Measurements from ENCODE around the gene SPATA2.
"Not testable (repeated sequence)": the region's sequence is repeated elsewhere in the genome, so short reads cannot be mapped to it uniquely, and the experiment has no call there.

Gene SPATA2

GRCh38 chr20:49882171-49882970, 33.0 kb downstream of the SPATA2 start:
- DNase-seq = no peak

DNA sequence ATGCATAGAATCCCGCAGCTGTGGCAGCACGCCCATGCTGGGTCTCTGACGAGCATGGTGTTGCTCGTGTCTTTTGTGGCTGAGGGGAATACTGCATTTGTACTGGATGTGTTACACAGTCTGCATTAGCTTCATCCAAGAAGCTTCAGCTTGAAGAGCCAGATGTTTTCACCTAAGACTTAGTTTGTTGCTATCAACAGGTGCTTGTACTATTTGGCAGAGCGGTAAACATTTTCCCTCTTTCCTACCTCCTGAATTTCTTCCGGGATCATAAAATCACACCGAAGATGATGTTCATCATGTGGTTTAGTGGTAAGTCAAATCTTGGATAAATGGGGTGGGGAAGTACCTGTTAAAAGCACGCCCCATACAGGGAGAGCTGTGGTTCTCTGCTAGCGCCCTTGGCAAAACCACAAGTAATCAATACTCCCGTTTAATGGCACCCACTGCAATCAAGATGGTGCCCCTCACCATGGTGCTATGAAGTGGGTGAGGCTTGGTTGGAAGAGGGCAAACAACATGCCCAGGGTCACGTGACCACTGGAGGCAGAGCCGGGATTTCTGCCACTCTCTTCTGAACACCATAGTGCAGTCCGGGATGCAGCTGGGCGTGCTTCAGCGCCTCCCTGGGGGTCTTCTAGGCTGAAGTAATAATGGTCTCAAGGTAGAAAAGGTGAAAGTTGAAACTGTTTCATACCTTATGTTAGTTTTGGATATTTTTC, 34.4 kb downstream of the SPATA2 start:
- no peak for DNase-seq

DNA sequence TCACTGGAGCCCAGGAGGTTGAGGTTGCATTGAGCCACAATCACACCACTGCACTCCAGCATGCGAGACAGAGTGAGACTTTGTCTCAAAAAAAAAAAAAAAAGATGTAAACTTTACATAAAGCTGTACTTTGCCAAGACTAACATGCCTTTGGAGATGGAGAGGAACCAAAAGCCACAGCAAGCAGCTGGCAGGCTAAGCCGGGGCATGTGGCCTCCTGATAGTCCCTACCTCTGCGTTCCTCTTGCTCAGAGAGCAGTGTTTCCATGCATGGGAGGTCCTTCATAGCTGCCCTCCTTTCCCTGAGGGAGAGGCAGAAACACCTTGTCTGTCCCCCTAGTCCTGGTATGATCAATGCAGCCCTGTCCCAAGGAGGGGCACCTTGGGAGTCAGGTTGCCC, 35.2 kb downstream of the SPATA2 start:
- DNase-seq = no peak

- DNase-seq = no peak
Observed at GRCh38 chr20:49878977-49879376, 36.4 kb downstream of the SPATA2 start.

DNA sequence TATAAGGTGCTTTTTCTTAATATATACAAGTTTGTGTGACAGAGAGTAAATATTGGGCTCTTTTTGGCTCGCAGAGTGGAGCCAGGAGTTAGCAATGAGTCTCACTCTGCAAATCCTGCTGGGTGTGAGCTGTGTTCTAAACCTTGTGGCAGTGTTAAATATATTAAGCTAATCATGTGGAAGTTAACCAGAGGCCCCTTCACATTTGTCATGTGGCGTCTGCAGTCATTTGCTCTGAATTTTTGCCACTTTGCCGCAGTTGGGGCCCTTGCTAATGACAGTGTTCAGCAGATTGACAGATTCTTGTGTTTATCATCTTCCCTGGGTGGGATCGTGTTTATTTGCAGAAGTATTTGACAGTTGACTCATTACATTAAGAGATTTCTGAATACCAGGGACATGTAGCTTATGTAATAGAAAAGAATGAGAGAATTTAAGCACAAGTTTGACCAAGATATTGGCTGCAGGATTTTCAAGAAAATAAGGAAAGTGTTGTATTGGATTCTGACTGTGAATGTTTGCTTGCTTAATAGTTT, 37.9 kb downstream of the SPATA2 start:
- DNase-seq = no peak

- no peak for DNase-seq
Observed at GRCh38 chr20:49874696-49875095, 40.6 kb downstream of the SPATA2 start.

DNA sequence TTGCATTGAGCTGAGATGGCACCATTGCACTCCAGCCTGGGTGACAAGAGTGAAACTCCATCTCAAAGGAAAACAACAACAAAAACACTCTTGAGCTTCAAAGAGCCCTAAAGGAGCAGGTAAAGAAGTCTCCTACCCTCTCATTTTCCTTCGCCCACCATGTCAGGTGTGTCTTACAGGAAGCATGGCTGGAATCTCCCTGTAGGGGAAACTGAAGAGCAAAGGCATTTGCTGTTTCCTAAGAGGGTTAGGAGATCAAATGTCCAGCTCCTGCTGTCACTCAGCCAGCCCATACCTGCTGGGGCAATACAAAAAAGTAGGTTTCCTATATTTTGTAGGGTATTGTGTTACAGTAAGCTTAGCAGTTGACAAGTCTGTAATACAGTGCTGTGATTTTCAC, 43.3 kb downstream of the SPATA2 start:
- no peak for DNase-seq

- DNase-seq = no peak
Observed at GRCh38 chr20:49871391-49871948, 43.9 kb downstream of the SPATA2 start.

DNA sequence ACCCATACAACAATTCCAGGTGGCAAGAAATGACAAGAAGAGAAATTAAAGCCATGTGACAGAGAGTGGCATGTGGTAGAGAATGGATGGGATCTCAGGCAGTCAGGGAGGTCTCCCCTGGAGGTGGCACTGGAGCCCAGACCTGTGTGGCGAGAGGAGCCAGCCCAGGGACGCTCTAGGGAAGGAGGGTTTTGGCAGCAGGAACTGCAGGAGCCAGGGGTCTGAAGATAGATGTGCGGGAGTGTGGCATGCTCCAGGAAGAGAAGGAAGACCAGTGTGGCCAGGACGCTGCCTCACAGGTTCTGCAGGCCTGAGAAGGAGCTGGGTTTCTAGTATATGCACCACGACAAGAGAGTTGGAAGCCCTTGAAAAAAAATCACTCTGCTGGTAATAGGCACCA, 45.1 kb downstream of the SPATA2 start:
- DNase-seq = no peak

GRCh38 chr20:49868964-49869363, 46.4 kb downstream of the SPATA2 start:
- DNase-seq = no peak

- DNase-seq = no peak
Observed at GRCh38 chr20:49868538-49868937, 46.8 kb downstream of the SPATA2 start.

DNA sequence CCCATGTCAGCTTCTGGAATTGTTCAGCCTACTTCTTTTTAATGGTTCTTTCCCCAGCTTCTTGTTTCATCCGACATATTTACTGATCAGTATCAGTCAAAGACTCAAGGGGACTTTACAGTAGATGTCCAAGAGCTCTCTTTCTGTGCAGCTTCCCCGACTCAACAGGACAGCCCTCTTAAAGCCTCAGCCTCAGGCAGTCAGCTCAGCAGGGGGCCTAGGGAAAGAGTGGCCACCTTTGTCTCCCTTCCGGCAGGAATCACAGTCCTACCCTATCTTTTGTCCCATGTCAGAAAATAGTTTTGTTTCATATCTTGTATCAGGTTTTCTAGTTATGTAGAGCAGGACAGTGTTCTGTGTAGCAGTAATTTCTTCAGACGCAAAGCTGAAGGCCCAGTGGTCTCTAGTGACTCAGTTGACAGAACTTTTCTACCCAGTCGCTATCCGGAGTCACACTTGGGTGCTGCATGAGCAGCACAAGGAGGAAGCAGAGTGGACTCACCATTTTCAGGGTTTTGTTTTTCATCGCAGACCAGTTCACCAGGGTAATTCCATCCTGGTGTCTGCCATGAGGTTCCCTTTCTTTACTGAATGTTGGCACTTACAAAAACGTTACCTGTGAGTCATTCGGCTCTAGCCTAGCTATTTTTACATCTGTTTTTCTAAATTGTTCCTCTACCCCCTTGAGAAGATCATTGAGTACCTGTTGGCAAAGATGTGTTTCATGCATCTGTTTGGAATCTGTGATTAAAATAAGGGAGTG, 47.7 kb downstream of the SPATA2 start:
- DNase-seq = no peak

GRCh38 chr20:49866051-49866450, 49.3 kb downstream of the SPATA2 start:
- DNase-seq = peak; percentile 22

DNA sequence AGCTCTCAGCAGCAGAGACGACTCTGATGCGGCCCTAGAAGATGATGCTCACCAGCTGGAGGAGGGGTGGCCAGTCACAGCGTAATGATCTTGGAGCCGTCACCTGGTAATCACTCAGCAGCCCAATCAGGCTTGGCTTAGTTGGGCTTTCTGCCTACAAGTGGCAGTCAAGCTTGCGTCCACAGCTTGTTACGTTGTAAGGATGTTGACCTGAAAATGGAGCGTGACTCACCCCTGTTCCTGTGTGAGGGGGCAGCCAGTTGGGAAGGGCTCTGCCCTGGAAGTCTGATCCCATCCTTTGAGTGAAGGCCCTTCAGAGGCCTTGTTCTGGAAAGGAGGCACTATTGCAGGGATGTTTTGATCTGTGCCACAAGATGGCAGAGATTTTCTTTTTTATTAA, 49.8 kb downstream of the SPATA2 start:
- DNase-seq = no peak

- DNase-seq = no peak
Observed at GRCh38 chr20:49863666-49864065, 51.7 kb downstream of the SPATA2 start.

DNA sequence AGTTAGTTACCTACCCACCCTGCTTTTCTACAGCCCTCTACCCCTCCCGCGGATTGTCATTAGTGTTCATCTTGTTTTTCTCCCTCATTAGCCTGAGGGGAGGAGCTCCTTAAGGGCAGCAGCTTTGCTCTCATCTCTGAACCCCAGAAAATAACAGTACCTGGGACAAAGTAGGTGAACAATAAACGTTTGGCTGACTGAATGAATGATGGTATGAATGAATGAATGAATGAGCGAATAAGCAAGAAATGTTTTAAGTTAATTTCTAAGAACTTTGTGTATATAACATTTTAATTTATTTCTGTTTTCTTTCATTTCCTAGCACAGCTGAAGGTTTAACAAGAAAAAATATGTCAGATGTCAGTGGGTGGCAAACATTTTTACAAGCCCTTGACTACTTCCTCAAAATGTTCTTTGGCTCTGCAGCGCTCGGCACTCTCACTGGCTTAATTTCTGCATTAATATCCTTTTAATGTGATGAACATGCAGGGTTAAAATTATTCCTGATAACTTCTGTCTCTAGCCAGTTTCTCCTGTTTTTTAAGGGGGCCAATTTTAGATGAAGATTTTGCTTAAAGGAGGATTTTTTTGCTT, 52.6 kb downstream of the SPATA2 start:
- DNase-seq = no peak

DNA sequence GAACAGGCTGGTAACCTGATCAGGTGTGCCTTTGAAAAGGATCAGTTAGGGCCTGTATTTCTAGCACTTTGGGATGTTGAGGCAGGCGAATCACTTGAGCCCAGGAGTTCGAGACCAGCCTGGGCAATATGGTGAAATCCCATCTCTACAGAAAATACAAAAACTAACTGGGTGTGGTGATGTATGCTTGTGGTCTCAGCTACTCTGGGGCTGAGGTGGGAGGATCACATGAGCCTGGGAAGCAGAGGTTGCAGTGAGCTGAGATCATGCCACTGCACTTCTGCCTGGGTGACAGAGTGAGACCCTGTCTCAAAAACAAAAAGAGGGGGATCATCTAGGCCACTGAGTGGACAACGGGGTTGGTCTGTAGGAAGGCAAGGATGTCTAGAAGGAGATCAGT, 54.1 kb downstream of the SPATA2 start:
- DNase-seq = not testable (repeated sequence)

DNA sequence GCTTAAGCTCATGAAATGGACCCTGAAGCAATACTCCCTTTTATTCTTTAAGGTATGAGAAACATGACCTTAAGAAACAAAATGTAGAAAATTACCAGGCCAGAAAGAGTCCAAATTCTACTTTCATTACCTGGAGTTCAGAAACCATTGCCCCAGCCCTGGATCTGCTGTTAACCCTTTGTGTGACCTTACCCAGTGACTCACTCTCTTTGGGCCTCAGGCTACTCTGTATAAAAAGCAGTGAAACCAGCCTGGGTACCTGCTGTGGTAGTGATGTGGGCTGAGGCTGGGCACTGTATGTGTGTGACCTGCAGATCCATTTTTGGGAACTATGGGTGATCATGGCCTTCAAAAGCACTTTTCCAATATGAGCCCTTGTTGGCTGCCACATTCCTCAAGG, 55.5 kb downstream of the SPATA2 start:
- DNase-seq = no peak

DNA sequence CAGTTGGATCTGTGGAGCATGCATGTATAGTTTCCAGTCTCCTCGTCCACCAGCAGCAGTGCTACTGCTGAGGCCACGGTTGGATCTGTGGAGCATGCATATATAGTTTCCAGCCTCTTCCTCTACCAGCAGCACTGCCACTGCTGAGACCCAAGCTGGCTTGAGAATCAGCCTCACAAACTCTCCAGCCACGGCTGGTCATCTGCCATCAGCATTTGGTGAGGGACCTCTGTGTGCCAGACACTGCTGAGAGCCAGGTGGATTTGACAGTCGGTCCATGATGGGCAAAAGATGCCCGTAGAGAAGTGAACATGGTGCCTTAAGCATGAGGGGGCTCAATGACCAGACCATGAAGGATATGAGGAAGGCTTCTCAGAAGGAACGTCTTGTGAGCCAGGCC, 56.3 kb downstream of the SPATA2 start:
- no peak for DNase-seq

DNA sequence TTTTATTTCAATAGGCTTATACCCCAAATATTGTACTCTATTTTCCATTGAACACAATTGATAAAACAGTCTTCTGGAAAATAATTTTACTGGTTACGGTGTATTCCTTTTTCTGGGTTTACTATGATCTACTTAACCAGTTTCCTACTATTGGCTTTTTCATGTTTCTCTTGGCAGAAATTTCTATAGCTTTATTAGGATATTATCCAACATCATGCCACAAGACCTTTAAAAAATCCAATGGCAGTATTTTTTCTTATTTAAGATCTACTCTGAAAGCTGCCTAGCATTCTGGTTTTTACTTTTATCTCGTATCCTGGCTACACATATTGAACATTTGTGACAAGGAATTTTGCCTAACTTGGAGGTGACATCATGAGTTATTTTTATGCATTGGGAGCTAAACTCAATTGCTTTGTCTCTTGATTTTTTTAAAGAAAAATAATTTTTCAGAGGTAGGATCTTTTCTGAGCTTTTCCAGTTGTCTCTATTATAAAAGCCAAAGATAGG, 57.2 kb downstream of the SPATA2 start:
- no peak for DNase-seq

DNA sequence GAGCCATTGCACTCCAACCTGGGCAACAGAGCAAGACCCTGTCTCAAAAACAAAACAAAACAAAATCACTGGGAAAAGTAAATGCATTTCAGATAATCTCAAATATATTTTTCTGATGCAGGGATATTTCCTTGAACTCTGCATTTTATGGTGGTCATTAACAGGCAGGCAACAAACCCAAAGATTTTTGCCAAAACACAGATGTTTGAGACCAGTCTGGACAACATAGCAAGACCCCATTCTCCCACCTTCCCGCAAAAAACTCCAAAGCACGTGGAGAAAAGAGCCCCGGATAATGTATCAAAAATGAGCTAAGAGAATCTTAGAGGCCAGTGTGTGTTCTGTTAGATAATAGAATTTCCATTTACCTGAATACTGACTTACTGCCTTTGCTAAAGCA, 58.4 kb downstream of the SPATA2 start:
- DNase-seq = no peak

DNA sequence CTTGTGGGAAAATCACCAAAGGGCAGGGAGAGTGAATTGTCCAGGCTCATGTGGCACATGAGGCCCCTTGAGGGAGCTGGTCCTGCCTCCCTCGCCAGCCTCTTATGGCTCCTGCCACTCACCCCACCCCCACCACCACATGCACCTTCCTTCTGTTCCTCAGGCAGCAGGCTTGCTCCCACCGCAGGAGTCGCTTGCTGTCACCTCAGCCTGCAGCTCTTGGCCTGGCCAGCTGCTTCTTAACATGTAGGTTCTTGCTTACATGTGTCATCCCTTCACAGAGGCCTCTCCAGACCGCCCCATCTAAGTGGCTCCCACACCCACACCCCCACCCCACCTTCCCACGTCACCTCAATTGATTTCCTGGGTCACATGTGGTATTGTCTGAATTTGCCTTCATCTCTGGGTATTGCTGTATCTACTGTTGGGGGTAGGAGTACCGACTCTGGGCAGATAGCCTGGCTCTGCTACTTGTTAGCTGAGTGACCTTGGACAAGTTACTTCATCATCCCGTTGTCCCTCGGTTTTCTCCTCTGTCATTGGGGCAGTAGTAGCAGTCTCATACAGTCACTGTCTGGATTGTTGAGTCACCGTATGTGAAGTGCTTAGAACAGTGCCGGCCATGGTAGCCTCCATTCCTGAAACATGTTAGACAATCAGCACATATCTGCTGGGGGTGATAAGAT, 61.0 kb downstream of the SPATA2 start:
- DNase-seq = no peak
